NCI-H2171 treated with DMSO at 0.1 percent for 48 hours (cell line): Measurements from ENCODE around the gene IGSF3.
"Not testable (repeated sequence)": the region's sequence is repeated elsewhere in the genome, so short reads cannot be mapped to it uniquely, and the experiment has no call there.

Source experiments
- DNase-seq: peaks from one replicate; lab custom pipeline; 2025; lab: John Stamatoyannopoulos, UW

The IGSF3 gene

GRCh38 chr1:116661633-116662032 is 5.9 kb downstream of the IGSF3 start:
- peak; percentile 50 for DNase-seq

GRCh38 chr1:116658645-116659044 is 8.9 kb downstream of the IGSF3 start:
- not testable (repeated sequence) for DNase-seq

- DNase-seq = not testable (repeated sequence)
Observed at GRCh38 chr1:116657836-116658235, 9.7 kb downstream of the IGSF3 start.

- DNase-seq = no peak
Observed at GRCh38 chr1:116654351-116654750, 13.2 kb downstream of the IGSF3 start.

GRCh38 chr1:116652598-116652997 is 14.9 kb downstream of the IGSF3 start:
- DNase-seq = not testable (repeated sequence)

- not testable (repeated sequence) for DNase-seq
Observed at GRCh38 chr1:116650781-116651180, 16.8 kb downstream of the IGSF3 start.

GRCh38 chr1:116649041-116649440 is 18.5 kb downstream of the IGSF3 start:
- not testable (repeated sequence) for DNase-seq

- peak; percentile 77 for DNase-seq
Observed at GRCh38 chr1:116648325-116648724, 19.2 kb downstream of the IGSF3 start.

- DNase-seq = not testable (repeated sequence)
Observed at GRCh38 chr1:116647186-116647585, 20.3 kb downstream of the IGSF3 start.

GRCh38 chr1:116646673-116647170 is 20.8 kb downstream of the IGSF3 start:
- not testable (repeated sequence) for DNase-seq

- DNase-seq = not testable (repeated sequence)
Observed at GRCh38 chr1:116645802-116646672, 21.5 kb downstream of the IGSF3 start.

GRCh38 chr1:116644993-116645392 is 22.5 kb downstream of the IGSF3 start:
- DNase-seq = not testable (repeated sequence)

- peak; percentile 74 for DNase-seq
Observed at GRCh38 chr1:116644096-116644495, 23.4 kb downstream of the IGSF3 start.

GRCh38 chr1:116643281-116643751 is 24.2 kb downstream of the IGSF3 start:
- DNase-seq = peak; percentile 79

GRCh38 chr1:116642311-116643280 is 24.9 kb downstream of the IGSF3 start:
- peak; percentile 86 for DNase-seq

GRCh38 chr1:116637583-116637982 is 29.9 kb downstream of the IGSF3 start:
- DNase-seq = not testable (repeated sequence)

- DNase-seq = not testable (repeated sequence)
Observed at GRCh38 chr1:116636584-116636983, 30.9 kb downstream of the IGSF3 start.

- not testable (repeated sequence) for DNase-seq
Observed at GRCh38 chr1:116634386-116634785, 33.1 kb downstream of the IGSF3 start.

- DNase-seq = not testable (repeated sequence)
Observed at GRCh38 chr1:116631996-116632925, 35.3 kb downstream of the IGSF3 start.

- DNase-seq = not testable (repeated sequence)
Observed at GRCh38 chr1:116631554-116631953, 36.0 kb downstream of the IGSF3 start.

- not testable (repeated sequence) for DNase-seq
Observed at GRCh38 chr1:116630057-116630456, 37.5 kb downstream of the IGSF3 start.
